Activated naive CD8-positive, alpha-beta T cell treated with anti-CD3 and anti-CD28 coated beads for 36 hours (primary cell): ENCODE results near the gene ARHGAP32. TPM values are rescaled to one million over a fixed set of nuclear protein-coding genes. Genes with fewer than 3 reads are reported as not detected.

Experiments used
- DNase-seq: peaks from one replicate; pipeline ENCODE4 v3.0.0; 2021
- H3K27ac Mint-ChIP-seq: one replicate; pipeline ENCODE4 v1.8.0; 2022; ENCODE audit warnings: mild to moderate bottlenecking, moderate library complexity, mixed read lengths
- H3K27me3 Mint-ChIP-seq: one replicate; pipeline ENCODE4 v1.8.0; 2022; ENCODE audit warnings: mild to moderate bottlenecking, mixed read lengths
- H3K36me3 Mint-ChIP-seq: one replicate; pipeline ENCODE4 v1.8.0; 2021; ENCODE audit warnings: mild to moderate bottlenecking, mixed read lengths
- H3K4me1 Mint-ChIP-seq: one replicate; pipeline ENCODE4 v1.8.0; 2021; ENCODE audit warnings: mixed read lengths
- H3K4me3 Mint-ChIP-seq: one replicate; pipeline ENCODE4 v1.8.0; 2022; ENCODE audit warnings: mild to moderate bottlenecking, moderate library complexity, mixed read lengths
- H3K9me3 Mint-ChIP-seq: one replicate; pipeline ENCODE4 v1.8.0; 2022; ENCODE audit warnings: mixed read lengths
- total RNA-seq, 2 experiments: library from RNA; stranded (reverse); gene quantifications; one replicate each; pipeline ENCODE4 v1.2.3, GENCODE V29; 2021

The ARHGAP32 gene
- total RNA-seq, 2 experiments from 2014 or later: 6.5 to 7.4 TPM

- Mint-ChIP-seq H3K9me3 (peaks cover 16% of the 10 kb centered on the region), H3K4me1 (peaks cover 2% of the 10 kb centered on the region), H3K27ac (no peak overlapping the region), H3K27me3 (no peaks in the 10 kb centered on the region), H3K4me3 (no peak overlapping the region), H3K36me3 (peaks cover 32% of the 10 kb centered on the region)
- no peak for DNase-seq
These were observed 85.3 kb downstream of the ARHGAP32 start for GRCh38 chr11:129106788-129107187.

GRCh38 chr11:129102756-129103155 lies 89.4 kb downstream of the ARHGAP32 start:
- Mint-ChIP-seq H3K36me3 (peaks cover 46% of the 10 kb centered on the region), H3K9me3 (peaks cover 28% of the 10 kb centered on the region), H3K4me3 (no peak overlapping the region), H3K4me1 (peaks cover 6% of the 10 kb centered on the region), H3K27ac (no peak overlapping the region), H3K27me3 (no peaks in the 10 kb centered on the region)
- DNase-seq: no peak

GRCh38 chr11:129102225-129102624 lies 89.9 kb downstream of the ARHGAP32 start:
- DNase-seq: no peak
- H3K27ac Mint-ChIP-seq: no peak overlapping the region
- no peak overlapping the region for H3K4me3 Mint-ChIP-seq
- H3K4me1 Mint-ChIP-seq: peaks cover 6% of the 10 kb centered on the region
- no peaks in the 10 kb centered on the region for H3K27me3 Mint-ChIP-seq
- peaks cover 50% of the 10 kb centered on the region for H3K36me3 Mint-ChIP-seq
- peaks cover 33% of the 10 kb centered on the region for H3K9me3 Mint-ChIP-seq

GRCh38 chr11:129093283-129093682 lies 98.8 kb downstream of the ARHGAP32 start:
- H3K4me3 Mint-ChIP-seq: no peak overlapping the region
- peaks cover 10% of the 10 kb centered on the region for H3K36me3 Mint-ChIP-seq
- peaks cover 11% of the 10 kb centered on the region for H3K9me3 Mint-ChIP-seq
- no peak overlapping the region for H3K27ac Mint-ChIP-seq
- H3K27me3 Mint-ChIP-seq: no peaks in the 10 kb centered on the region
- no peaks in the 10 kb centered on the region for H3K4me1 Mint-ChIP-seq
- DNase-seq: no peak

GRCh38 chr11:129090056-129090455 lies 102.1 kb downstream of the ARHGAP32 start:
- no peaks in the 10 kb centered on the region for H3K4me1 Mint-ChIP-seq
- no peak overlapping the region for H3K27ac Mint-ChIP-seq
- peaks cover 8% of the 10 kb centered on the region for H3K36me3 Mint-ChIP-seq
- no peak overlapping the region for H3K4me3 Mint-ChIP-seq
- DNase-seq: no peak
- no peaks in the 10 kb centered on the region for H3K9me3 Mint-ChIP-seq
- no peaks in the 10 kb centered on the region for H3K27me3 Mint-ChIP-seq

GRCh38 chr11:129089279-129089678 lies 102.8 kb downstream of the ARHGAP32 start:
- Mint-ChIP-seq H3K36me3 (peaks cover 13% of the 10 kb centered on the region), H3K27me3 (no peaks in the 10 kb centered on the region), H3K4me1 (no peaks in the 10 kb centered on the region), H3K9me3 (peaks cover 5% of the 10 kb centered on the region), H3K4me3 (no peak overlapping the region), H3K27ac (no peak overlapping the region)
- DNase-seq: no peak

- H3K4me3 Mint-ChIP-seq: no peak overlapping the region
These were observed 105.1 kb downstream of the ARHGAP32 start for GRCh38 chr11:129086976-129087375.

GRCh38 chr11:129077191-129077590 lies 114.9 kb downstream of the ARHGAP32 start:
- no peak for DNase-seq
- Mint-ChIP-seq H3K9me3 (peaks cover 20% of the 10 kb centered on the region), H3K27ac (no peak overlapping the region), H3K27me3 (no peaks in the 10 kb centered on the region), H3K4me1 (no peaks in the 10 kb centered on the region), H3K36me3 (peaks cover 15% of the 10 kb centered on the region), H3K4me3 (no peak overlapping the region)

More at GRCh38 chr11:129086976-129087375, 105.1 kb downstream of the ARHGAP32 start:
- Mint-ChIP-seq H3K27me3 (no peaks in the 10 kb centered on the region), H3K36me3 (peaks cover 29% of the 10 kb centered on the region), H3K9me3 (peaks cover 23% of the 10 kb centered on the region), H3K4me1 (no peaks in the 10 kb centered on the region), H3K27ac (no peak overlapping the region)
- no peak for DNase-seq

- Mint-ChIP-seq H3K27me3 (no peaks in the 10 kb centered on the region), H3K36me3 (peaks cover 15% of the 10 kb centered on the region), H3K4me1 (no peaks in the 10 kb centered on the region), H3K9me3 (peaks cover 11% of the 10 kb centered on the region), H3K4me3 (no peak overlapping the region), H3K27ac (no peak overlapping the region)
- no peak for DNase-seq
These were observed 116.4 kb downstream of the ARHGAP32 start for GRCh38 chr11:129075757-129076156.

- no peak for DNase-seq
- no peaks in the 10 kb centered on the region for H3K9me3 Mint-ChIP-seq
- no peaks in the 10 kb centered on the region for H3K4me1 Mint-ChIP-seq
- H3K27me3 Mint-ChIP-seq: no peaks in the 10 kb centered on the region
- peaks cover 1% of the 10 kb centered on the region for H3K36me3 Mint-ChIP-seq
- H3K27ac Mint-ChIP-seq: no peak overlapping the region
- H3K4me3 Mint-ChIP-seq: no peak overlapping the region
These were observed 124.7 kb downstream of the ARHGAP32 start for GRCh38 chr11:129067454-129067853.

- Mint-ChIP-seq H3K36me3 (peaks cover 1% of the 10 kb centered on the region), H3K27me3 (no peaks in the 10 kb centered on the region), H3K27ac (no peak overlapping the region), H3K9me3 (no peaks in the 10 kb centered on the region), H3K4me1 (no peaks in the 10 kb centered on the region), H3K4me3 (no peak overlapping the region)
- no peak for DNase-seq
These were observed 125.9 kb downstream of the ARHGAP32 start for GRCh38 chr11:129066229-129066628.

GRCh38 chr11:129063118-129063517 lies 129.0 kb downstream of the ARHGAP32 start:
- Mint-ChIP-seq H3K27ac (no peak overlapping the region), H3K27me3 (no peaks in the 10 kb centered on the region), H3K36me3 (peaks cover 1% of the 10 kb centered on the region), H3K9me3 (no peaks in the 10 kb centered on the region), H3K4me3 (no peak overlapping the region), H3K4me1 (no peaks in the 10 kb centered on the region)
- no peak for DNase-seq

GRCh38 chr11:129061492-129062230 lies 130.5 kb downstream of the ARHGAP32 start:
- H3K9me3 Mint-ChIP-seq: no peaks in the 10 kb centered on the region
- peaks cover 1% of the 10 kb centered on the region for H3K36me3 Mint-ChIP-seq
- H3K27me3 Mint-ChIP-seq: no peaks in the 10 kb centered on the region
- no peak for DNase-seq
- H3K4me1 Mint-ChIP-seq: no peaks in the 10 kb centered on the region
- H3K4me3 Mint-ChIP-seq: no peak overlapping the region
- no peak overlapping the region for H3K27ac Mint-ChIP-seq

- H3K27ac Mint-ChIP-seq: no peak overlapping the region
These were observed 135.2 kb downstream of the ARHGAP32 start for GRCh38 chr11:129056916-129057315.

GRCh38 chr11:129055196-129055595 lies 136.9 kb downstream of the ARHGAP32 start:
- Mint-ChIP-seq H3K9me3 (peaks cover 2% of the 10 kb centered on the region), H3K4me3 (no peak overlapping the region), H3K4me1 (no peaks in the 10 kb centered on the region), H3K27me3 (no peaks in the 10 kb centered on the region), H3K27ac (no peak overlapping the region), H3K36me3 (peaks cover 6% of the 10 kb centered on the region)
- no peak for DNase-seq

More at GRCh38 chr11:129056916-129057315, 135.2 kb downstream of the ARHGAP32 start:
- Mint-ChIP-seq H3K4me3 (no peak overlapping the region), H3K9me3 (no peaks in the 10 kb centered on the region), H3K36me3 (peaks cover 2% of the 10 kb centered on the region), H3K27me3 (no peaks in the 10 kb centered on the region), H3K4me1 (no peaks in the 10 kb centered on the region)
- no peak for DNase-seq

- Mint-ChIP-seq H3K4me3 (no peak overlapping the region), H3K27me3 (no peaks in the 10 kb centered on the region), H3K27ac (no peak overlapping the region), H3K9me3 (peaks cover 2% of the 10 kb centered on the region), H3K4me1 (no peaks in the 10 kb centered on the region), H3K36me3 (peaks cover 6% of the 10 kb centered on the region)
- no peak for DNase-seq
These were observed 143.2 kb downstream of the ARHGAP32 start for GRCh38 chr11:129048911-129049310.
